Measurements from ENCODE around the gene KRT33B.

- TF ChIP-seq CTCF (IDR thresholded peaks at IDR 0.05 in 4 of 5, conservative IDR thresholded peaks at IDR 0.05 in 1 of 5), result no peak
- no peak for TF ChIP-seq POLR2A (IDR thresholded peaks at IDR 0.05)
These were observed 30.6 kb downstream of the KRT33B start for GRCh38 chr17:41338961-41339485.

Data from gastrocnemius medialis (tissue), 4 donors.